Measurements from ENCODE around the gene BABAM2.

DNA sequence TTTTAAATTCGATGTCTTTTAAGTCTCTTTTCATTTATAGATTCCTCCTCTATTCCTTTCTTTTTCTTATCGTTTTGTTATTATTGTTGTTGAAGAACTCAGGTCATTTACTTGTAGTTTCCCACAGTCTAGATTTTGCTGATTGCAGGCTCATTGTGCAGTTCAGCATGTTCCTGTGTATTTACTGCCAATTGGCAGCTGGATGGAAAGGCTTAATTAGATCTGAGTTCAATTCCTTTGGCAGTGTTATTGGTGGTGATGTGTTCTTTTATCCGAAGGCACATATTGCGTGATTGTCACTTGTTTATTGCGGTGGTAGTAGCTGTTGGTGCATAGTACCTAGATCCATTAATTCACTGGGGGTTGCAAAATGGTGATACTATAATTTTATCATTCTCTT lies 180.7 kb downstream of the BABAM2 start:
- TF ChIP-seq ZNF41 (CRISPR knock-in tag; conservative IDR thresholded peaks at IDR 0.05) (no peak), ZSCAN29 (IDR thresholded peaks at IDR 0.05) (no peak), KDM1A (IDR thresholded peaks at IDR 0.05) (no peak), CTCF (IDR thresholded peaks at IDR 0.05 in 2 of 3, conservative IDR thresholded peaks at IDR 0.05 in 1 of 3; ENCODE audit: insufficient read depth in 2 of 3, low read depth in 1 of 3, low read length in 3 of 3) (no peak), MXI1 (IDR thresholded peaks at IDR 0.05; ENCODE audit: low read depth, low read length) (no peak), ESRRA (IDR thresholded peaks at IDR 0.05; ENCODE audit: borderline replicate concordance, low read depth) (no peak), SPI1 (IDR thresholded peaks at IDR 0.05; ENCODE audit: borderline replicate concordance, low read depth, low read length) (no peak)
- TF ChIP-seq, protein P1, sequence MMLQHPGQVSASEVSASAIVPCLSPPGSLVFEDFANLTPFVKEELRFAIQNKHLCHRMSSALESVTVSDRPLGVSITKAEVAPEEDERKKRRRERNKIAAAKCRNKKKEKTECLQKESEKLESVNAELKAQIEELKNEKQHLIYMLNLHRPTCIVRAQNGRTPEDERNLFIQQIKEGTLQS (IDR thresholded peaks at IDR 0.05): no peak
- TF ChIP-seq, protein P1 (CRISPR knock-in tag; conservative IDR thresholded peaks at IDR 0.05): no peak
